Thyroid gland (tissue), 4 donors: ENCODE measurements around the gene SENP5. TPM values are rescaled to one million over a fixed set of nuclear protein-coding genes. Genes with fewer than 3 reads are reported as not detected.

Experiments used
- DNase-seq, 2 donors: peaks; one replicate each; pipeline ENCODE4 v3.0.0-alpha.2; 2019
- H3K27ac ChIP-seq, 3 donors: fragments of 200-600 bp; sonication (generic); 1 replicate in 2 of 3; 2 replicates in 1 of 3; pipeline ENCODE4 v1.5.1; 2016 to 2019; ENCODE audit warnings: mild to moderate bottlenecking in 1 of 3, moderate library complexity in 1 of 3
- H3K27me3 ChIP-seq: fragments of 200-600 bp; sonication (generic); one replicate; pipeline ENCODE4 v1.5.1; 2019
- H3K36me3 ChIP-seq, 2 donors: fragments of 200-600 bp; sonication (generic); one replicate each; pipeline ENCODE4 v1.5.1; 2016 to 2019
- H3K4me1 ChIP-seq, 2 donors: fragments of 200-600 bp; sonication (generic); one replicate each; pipeline ENCODE4 v1.5.1; 2017 to 2019
- H3K4me3 ChIP-seq, 3 donors: fragments of 200-600 bp; sonication (generic); replicated peaks in 1 of 3; 1 replicate in 2 of 3; 2 replicates in 1 of 3; pipeline ENCODE4 v1.5.1; 2016; ENCODE audit warnings: mild to moderate bottlenecking in 1 of 3
- H3K9me3 ChIP-seq: fragments of 200-600 bp; sonication (generic); one replicate; pipeline ENCODE4 v1.5.1; 2017
- POLR2A ChIP-seq, 2 donors: fragments of 450-650 bp; IDR thresholded peaks; one replicate each; pipeline ENCODE4 v1.6.1; 2017; ENCODE audit warnings: antibody characterized with exemption in 2 of 2, mild to moderate bottlenecking in 2 of 2, moderate library complexity in 1 of 2
- WGBS, 2 donors: methylation state at CpG; one replicate each; pipeline ENCODE4 v1.1.5; 2017; 5-methylcytosine and 5-hydroxymethylcytosine counted together
- intact Hi-C: fragments of 100-400 bp; cut with DNase I; formaldehyde crosslinking; loops from one replicate; pipeline ENCODE4 v1.15.1; 2023
- total RNA-seq, 4 donors: library from RNA; depleted of rRNA; stranded (reverse); fragments of >200 nt; gene quantifications; one replicate each; pipeline ENCODE4 v1.2.3, GENCODE V29; 2016
- TF ChIP-seq, protein P1 (sequence below), 6 experiments: fragments of 200-600 bp in 3 of 6; fragments of 450-650 bp in 3 of 6; sonication (generic) in 3 of 6; IDR thresholded peaks; one replicate each; pipeline ENCODE4 v1.5.1; 2016 to 2019; ENCODE audit warnings: antibody characterized with exemption in 6 of 6, mild to moderate bottlenecking in 2 of 6, inconsistent platforms in 1 of 6, moderate library complexity in 1 of 6

Gene SENP5
- total RNA-seq, 4 donors from 2014 or later, result 37.4 to 67.2 (median 50.9) TPM

DNA sequence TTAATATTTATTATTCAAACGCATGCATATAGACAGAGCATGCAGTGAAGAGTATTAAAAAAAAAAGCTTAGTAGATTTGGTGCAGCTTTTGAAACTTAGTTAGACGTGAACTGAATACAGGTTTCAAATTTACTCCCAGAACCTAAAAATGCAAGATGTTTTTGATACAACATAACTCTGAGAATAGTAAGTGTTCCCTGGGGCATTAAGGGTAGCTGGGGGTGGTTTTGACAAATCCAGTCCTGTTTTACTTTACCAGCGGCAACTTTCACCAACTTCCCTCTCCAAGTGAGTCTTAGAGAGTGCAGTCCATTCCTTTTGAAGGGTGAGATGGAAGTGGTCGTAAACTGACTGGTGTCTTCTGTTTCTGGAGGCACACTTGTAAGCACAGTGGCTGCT lies 63.4 kb downstream of the SENP5 start:
- no peak for TF ChIP-seq POLR2A (IDR thresholded peaks at IDR 0.05)
- TF ChIP-seq, protein P1, sequence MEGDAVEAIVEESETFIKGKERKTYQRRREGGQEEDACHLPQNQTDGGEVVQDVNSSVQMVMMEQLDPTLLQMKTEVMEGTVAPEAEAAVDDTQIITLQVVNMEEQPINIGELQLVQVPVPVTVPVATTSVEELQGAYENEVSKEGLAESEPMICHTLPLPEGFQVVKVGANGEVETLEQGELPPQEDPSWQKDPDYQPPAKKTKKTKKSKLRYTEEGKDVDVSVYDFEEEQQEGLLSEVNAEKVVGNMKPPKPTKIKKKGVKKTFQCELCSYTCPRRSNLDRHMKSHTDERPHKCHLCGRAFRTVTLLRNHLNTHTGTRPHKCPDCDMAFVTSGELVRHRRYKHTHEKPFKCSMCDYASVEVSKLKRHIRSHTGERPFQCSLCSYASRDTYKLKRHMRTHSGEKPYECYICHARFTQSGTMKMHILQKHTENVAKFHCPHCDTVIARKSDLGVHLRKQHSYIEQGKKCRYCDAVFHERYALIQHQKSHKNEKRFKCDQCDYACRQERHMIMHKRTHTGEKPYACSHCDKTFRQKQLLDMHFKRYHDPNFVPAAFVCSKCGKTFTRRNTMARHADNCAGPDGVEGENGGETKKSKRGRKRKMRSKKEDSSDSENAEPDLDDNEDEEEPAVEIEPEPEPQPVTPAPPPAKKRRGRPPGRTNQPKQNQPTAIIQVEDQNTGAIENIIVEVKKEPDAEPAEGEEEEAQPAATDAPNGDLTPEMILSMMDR (IDR thresholded peaks at IDR 0.05), result no peak
- intact Hi-C loops, result no loop called here
- no peak overlapping the region for H3K4me3 ChIP-seq
- peaks cover 36 to 48% of the 10 kb centered on the region in 2 donors for H3K36me3 ChIP-seq
- H3K9me3 ChIP-seq, result no peaks in the 10 kb centered on the region
- H3K27ac ChIP-seq, result no peak overlapping the region
- no peaks in the 10 kb centered on the region for H3K27me3 ChIP-seq
- H3K4me1 ChIP-seq, result no peaks in the 10 kb centered on the region
- DNase-seq, result no peak
- 93 to 95% methylated on average over 4 of the region's 4 CpGs for WGBS, 2 donors

DNA sequence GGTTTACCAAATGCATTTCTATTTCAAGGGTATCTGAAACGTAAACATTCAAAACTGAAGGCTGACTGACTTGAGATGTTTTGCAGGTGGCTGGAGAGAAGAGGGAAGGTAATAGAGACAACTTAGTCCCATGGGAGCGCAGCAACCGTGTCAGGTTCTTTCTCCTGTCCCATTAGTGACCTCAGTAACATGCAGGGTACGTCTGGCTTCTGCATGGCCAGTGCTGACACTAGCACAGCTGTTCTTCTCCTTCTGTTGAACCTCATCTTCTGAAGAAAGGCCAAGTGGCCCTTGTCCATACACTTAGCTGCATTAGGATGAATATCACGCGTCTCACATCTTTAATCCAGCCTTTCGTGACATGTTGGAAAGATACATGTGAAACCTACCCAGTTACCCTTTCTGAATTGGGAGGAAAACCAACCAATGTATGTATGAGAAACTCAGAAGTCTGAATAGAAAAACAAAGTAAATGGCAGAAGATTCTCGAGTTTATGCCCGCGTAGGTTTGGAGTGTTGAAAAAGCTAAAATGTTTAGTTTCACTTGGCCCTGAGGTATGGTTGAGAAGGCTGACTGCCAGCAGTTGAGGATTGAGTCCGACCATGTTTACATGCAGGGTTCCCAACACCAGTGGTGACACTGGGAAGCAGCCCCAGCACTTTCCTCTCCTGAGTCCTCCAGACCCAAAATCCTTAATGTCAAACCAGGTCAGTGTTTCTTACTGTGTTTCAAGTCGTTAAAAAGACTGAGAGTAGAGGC lies 64.3 kb downstream of the SENP5 start:
- Histone ChIP-seq H3K9me3 (no peaks in the 10 kb centered on the region), H3K27ac (no peak overlapping the region), H3K4me1 (no peaks in the 10 kb centered on the region), H3K27me3 (no peaks in the 10 kb centered on the region), H3K4me3 (no peak overlapping the region), H3K36me3 (peaks cover 44 to 55% of the 10 kb centered on the region in 2 donors)
- no peak for DNase-seq
- intact Hi-C loops, result no loop called here
- WGBS, 2 donors, result 89 to 92% methylated on average over 12 of the region's 12 CpGs
- TF ChIP-seq POLR2A (IDR thresholded peaks at IDR 0.05), result no peak
- TF ChIP-seq, protein P1 (IDR thresholded peaks at IDR 0.05), result no peak

DNA sequence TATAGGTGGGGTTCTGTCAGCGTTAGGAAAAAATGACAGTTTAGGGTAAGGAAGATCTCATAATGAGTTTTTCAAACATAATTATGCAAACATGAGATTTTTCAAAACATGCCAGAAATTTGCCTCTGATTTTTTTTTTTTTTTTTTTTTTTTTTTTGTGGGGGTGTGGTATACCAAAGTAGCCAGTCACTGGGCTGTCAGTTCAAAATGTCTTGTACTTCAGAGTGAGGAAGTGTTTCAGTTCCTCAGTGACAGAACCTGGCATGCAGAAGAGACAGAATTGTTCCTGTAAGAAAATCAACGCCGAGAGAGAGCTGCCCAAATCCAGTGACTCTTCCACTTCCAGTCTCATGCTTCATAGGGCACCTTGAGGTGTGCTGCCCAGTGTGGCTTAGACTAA lies 64.9 kb downstream of the SENP5 start:
- no peaks in the 10 kb centered on the region for H3K4me1 ChIP-seq
- intact Hi-C loops, result no loop called here
- no peaks in the 10 kb centered on the region for H3K9me3 ChIP-seq
- TF ChIP-seq, protein P1 (IDR thresholded peaks at IDR 0.05), result no peak
- TF ChIP-seq POLR2A (IDR thresholded peaks at IDR 0.05), result no peak
- peaks cover 50 to 60% of the 10 kb centered on the region in 2 donors for H3K36me3 ChIP-seq
- H3K27me3 ChIP-seq, result no peaks in the 10 kb centered on the region
- no peak overlapping the region for H3K27ac ChIP-seq
- no peak for DNase-seq
- no peak overlapping the region for H3K4me3 ChIP-seq
- 92 to 93% methylated on average over 3 of the region's 3 CpGs for WGBS, 2 donors

DNA sequence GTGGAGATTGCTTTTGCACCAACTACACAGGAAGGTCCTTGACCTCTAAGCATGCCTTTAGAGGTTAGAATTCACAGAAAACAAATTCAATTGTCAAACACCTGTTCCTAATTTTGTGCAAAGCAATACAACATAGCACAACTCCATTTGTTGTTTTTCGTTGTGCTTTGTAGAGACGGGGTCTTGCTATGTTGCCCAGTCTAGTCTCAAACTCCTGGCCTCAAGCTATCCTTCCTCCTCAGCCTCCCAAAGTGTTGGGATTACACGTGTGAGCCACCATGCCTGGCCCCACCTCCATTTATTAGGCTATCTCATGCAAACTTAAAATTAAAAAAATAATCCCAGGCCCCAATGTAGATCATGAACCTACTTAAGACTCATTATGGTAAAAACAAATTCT lies 68.6 kb downstream of the SENP5 start:
- no peak for DNase-seq
- H3K4me1 ChIP-seq, result peaks cover 5 to 8% of the 10 kb centered on the region in 2 donors
- no peak overlapping the region for H3K4me3 ChIP-seq
- TF ChIP-seq, protein P1 (IDR thresholded peaks at IDR 0.05), result no peak
- no peak for TF ChIP-seq POLR2A (IDR thresholded peaks at IDR 0.05)
- no peak overlapping the region for H3K27ac ChIP-seq
- H3K27me3 ChIP-seq, result no peaks in the 10 kb centered on the region
- WGBS, 2 donors, result 91 to 92% methylated on average over 3 of the region's 3 CpGs
- intact Hi-C loops, result no loop called here
- no peaks in the 10 kb centered on the region for H3K9me3 ChIP-seq
- H3K36me3 ChIP-seq, result peaks cover 60 to 67% of the 10 kb centered on the region in 2 donors

DNA sequence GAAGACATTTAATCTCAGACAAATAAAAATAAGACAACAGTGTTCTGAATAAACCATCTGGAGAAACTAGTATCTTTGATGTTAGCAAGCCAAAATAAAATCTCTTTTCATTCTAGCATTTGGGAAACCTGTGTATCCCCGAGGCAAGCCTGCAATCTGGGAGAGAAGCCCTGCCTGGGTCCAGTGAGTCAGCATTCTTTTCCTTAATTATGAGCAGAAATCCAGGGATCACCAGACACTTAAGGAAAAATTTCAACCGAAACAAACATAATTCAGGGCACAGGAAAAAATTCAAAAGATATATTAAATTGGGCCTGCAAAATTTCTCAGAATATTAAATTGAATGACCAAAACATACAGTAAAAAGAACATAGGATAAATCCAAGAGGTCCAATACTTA lies 70.4 kb downstream of the SENP5 start:
- WGBS, 2 donors, result 92 to 97% methylated on average over 2 of the region's 2 CpGs
- Histone ChIP-seq H3K27ac (no peak overlapping the region), H3K27me3 (no peaks in the 10 kb centered on the region), H3K9me3 (no peaks in the 10 kb centered on the region), H3K4me1 (peaks cover 9 to 10% of the 10 kb centered on the region in 2 donors), H3K4me3 (no peak overlapping the region), H3K36me3 (peaks cover 48 to 54% of the 10 kb centered on the region in 2 donors)
- no peak for DNase-seq
- intact Hi-C loops, result no loop called here
- TF ChIP-seq, protein P1 (IDR thresholded peaks at IDR 0.05), result no peak
- no peak for TF ChIP-seq POLR2A (IDR thresholded peaks at IDR 0.05)
